Nephron progenitor cell (in vitro differentiated cells): ENCODE measurements around the gene GSTM2.
"Not testable (repeated sequence)": the region's sequence is repeated elsewhere in the genome, so short reads cannot be mapped to it uniquely, and the experiment has no call there.

Experiments
- DNase-seq: peaks from one replicate; pipeline ENCODE4 v3.0.0; 2021
- H3K27ac Mint-ChIP-seq: 2 replicates; pipeline ENCODE4 v1.8.0; 2021; ENCODE audit warnings: mild to moderate bottlenecking, moderate library complexity, mixed read lengths
- H3K27me3 Mint-ChIP-seq: 2 replicates; pipeline ENCODE4 v1.8.0; 2021; ENCODE audit warnings: mild to moderate bottlenecking, low read depth, mixed read lengths; ENCODE audit not compliant: poor library complexity
- H3K36me3 Mint-ChIP-seq: 2 replicates; pipeline ENCODE4 v1.8.0; 2021; ENCODE audit warnings: low read depth, mixed read lengths
- H3K4me1 Mint-ChIP-seq: 2 replicates; pipeline ENCODE4 v1.8.0; 2021; ENCODE audit warnings: mixed read lengths
- H3K4me3 Mint-ChIP-seq: 2 replicates; pipeline ENCODE4 v1.8.0; 2021; ENCODE audit warnings: mild to moderate bottlenecking, moderate library complexity, mixed read lengths
- H3K9me3 Mint-ChIP-seq: 2 replicates; pipeline ENCODE4 v1.8.0; 2021; ENCODE audit warnings: mild to moderate bottlenecking, moderate library complexity, mixed read lengths
- TF ChIP-seq, protein P1 (sequence below): fragments of 200-600 bp; sonication (generic); IDR thresholded peaks from 2 replicates; pipeline ENCODE4 v1.5.0; 2021; ENCODE audit warnings: antibody characterized with exemption

Gene GSTM2

DNA sequence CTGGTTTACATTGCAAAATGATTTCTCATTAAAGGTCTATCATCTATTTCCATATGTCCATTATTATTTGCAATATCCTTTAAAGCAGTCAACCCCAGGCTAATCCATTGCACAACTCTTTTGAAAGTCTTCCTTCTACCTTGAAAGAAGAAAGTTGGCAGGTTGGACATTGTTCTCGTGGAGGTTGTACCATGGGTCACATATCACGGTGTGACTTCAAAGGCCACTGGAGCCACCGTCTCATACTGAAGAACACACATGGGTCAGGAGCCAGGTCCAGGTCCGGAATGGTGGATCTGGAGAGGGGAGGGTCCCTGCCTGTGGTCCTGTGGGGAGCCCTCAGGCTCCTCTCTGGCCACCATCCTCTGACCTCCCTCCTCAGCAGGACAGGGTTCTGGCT lies 18.0 kb downstream of the GSTM2 start:
- not testable (repeated sequence) for H3K9me3 Mint-ChIP-seq, DNase-seq, H3K4me3 Mint-ChIP-seq, H3K4me1 Mint-ChIP-seq, H3K36me3 Mint-ChIP-seq, H3K27me3 Mint-ChIP-seq, H3K27ac Mint-ChIP-seq

DNA sequence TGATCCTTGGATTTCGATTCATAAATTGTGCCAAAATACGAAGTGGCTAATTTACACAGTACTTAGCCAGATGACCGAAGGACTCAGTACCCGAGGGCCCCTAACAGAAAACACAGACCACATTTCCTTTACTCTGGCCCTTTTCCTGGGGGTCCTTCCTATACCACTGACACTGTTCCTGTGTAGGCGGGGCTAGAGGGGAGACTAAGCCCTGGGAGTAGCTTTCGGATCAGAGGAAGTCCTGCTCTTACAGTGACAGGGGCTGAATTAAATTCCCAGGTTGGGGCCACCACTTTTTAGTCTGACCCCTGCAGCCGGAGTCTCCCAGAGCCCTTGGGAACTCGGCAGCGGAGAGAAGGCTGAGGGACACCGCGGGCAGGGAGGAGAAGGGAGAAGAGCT lies 19.3 kb downstream of the GSTM2 start:
- DNase-seq, H3K36me3 Mint-ChIP-seq, H3K9me3 Mint-ChIP-seq, H3K27me3 Mint-ChIP-seq, H3K4me1 Mint-ChIP-seq, H3K27ac Mint-ChIP-seq: not testable (repeated sequence)
- H3K4me3 Mint-ChIP-seq, result peak overlapping the region; percentile 81

DNA sequence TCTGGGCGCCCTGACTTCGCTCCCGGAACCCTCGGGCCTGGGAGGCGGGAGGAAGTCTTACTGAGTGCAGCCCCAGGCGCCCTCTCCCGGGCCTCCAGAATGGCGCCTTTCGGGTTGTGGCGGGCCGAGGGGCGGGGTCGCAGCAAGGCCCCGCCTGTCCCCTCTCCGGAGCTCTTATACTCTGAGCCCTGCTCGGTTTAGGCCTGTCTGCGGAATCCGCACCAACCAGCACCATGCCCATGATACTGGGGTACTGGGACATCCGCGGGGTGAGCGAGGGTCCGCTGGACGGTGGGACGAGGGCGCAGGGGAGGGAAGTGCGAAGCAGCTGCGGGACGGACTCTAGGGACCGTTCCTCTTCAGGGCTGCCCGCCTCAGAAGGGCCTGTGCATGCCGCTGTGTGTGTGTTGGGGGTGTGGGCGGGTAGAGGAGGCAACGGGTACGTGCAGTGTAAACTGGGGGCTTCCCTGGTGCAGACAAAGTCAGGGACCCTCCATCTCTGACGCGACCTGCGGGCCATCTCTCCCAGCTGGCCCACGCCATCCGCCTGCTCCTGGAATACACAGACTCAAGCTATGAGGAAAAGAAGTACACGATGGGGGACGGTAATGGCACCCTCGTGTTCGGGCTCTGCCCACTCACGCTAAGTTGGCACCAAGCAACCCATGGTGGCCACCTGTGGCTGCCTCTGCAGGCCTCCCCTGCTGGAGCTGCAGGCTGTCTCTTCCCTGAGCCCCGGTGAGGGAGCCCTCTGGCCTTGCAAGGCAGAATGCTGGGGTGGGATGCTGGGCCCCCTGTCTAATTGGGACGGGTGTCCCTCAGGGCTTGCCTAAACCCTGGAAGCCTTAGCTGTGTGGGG lies 20.0 kb downstream of the GSTM2 start, which contains the start of gene GSTM1:
Gene GSTM1 (plus strand): TSS at position 177 of the 859 bp plus-strand sequence. CDS start 57 bp downstream, at position 234.
- TF ChIP-seq, protein P1, sequence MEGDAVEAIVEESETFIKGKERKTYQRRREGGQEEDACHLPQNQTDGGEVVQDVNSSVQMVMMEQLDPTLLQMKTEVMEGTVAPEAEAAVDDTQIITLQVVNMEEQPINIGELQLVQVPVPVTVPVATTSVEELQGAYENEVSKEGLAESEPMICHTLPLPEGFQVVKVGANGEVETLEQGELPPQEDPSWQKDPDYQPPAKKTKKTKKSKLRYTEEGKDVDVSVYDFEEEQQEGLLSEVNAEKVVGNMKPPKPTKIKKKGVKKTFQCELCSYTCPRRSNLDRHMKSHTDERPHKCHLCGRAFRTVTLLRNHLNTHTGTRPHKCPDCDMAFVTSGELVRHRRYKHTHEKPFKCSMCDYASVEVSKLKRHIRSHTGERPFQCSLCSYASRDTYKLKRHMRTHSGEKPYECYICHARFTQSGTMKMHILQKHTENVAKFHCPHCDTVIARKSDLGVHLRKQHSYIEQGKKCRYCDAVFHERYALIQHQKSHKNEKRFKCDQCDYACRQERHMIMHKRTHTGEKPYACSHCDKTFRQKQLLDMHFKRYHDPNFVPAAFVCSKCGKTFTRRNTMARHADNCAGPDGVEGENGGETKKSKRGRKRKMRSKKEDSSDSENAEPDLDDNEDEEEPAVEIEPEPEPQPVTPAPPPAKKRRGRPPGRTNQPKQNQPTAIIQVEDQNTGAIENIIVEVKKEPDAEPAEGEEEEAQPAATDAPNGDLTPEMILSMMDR, result no peak
- Mint-ChIP-seq H3K36me3 (peaks cover 10% of the 10 kb centered on the region), H3K4me1 (peaks cover 5% of the 10 kb centered on the region), H3K4me3 (peak within 1 kb of the TSS; percentile 81), H3K27me3 (peaks cover 2% of the 10 kb centered on the region), H3K9me3 (peaks cover 5% of the 10 kb centered on the region), H3K27ac (no peak within 1 kb of the TSS)
- DNase-seq, result peak; percentile 69

DNA sequence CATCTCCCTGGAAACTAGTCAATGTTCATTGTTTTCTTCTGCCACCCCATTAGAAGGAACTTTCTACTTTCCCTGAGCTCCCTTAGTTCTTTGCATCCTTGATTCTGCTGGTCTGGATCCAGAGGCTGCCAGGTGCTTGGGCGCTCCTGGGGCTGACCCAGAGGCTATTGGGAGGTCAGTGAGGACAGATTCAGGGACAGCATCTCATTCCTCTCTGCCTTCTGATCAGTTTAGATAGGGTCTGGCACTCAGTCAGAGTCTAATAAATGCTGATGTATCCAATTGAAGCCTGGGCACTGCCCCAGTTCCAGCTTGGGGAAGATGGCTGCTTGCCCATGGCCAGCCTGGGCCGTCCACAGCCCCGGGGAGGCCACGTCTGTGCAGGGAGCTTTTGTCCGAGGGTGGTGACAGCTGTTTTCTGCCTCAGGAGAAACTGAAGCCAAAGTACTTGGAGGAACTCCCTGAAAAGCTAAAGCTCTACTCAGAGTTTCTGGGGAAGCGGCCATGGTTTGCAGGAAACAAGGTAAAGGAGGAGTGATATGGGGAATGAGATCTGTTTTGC lies 22.1 kb downstream of the GSTM2 start:
- Mint-ChIP-seq H3K4me3 (no peak overlapping the region), H3K9me3 (peaks cover 2% of the 10 kb centered on the region), H3K36me3 (peaks cover 10% of the 10 kb centered on the region), H3K27ac (no peak overlapping the region), H3K4me1 (peaks cover 5% of the 10 kb centered on the region), H3K27me3 (peaks cover 2% of the 10 kb centered on the region)
- TF ChIP-seq, protein P1, result no peak
- DNase-seq, result no peak

DNA sequence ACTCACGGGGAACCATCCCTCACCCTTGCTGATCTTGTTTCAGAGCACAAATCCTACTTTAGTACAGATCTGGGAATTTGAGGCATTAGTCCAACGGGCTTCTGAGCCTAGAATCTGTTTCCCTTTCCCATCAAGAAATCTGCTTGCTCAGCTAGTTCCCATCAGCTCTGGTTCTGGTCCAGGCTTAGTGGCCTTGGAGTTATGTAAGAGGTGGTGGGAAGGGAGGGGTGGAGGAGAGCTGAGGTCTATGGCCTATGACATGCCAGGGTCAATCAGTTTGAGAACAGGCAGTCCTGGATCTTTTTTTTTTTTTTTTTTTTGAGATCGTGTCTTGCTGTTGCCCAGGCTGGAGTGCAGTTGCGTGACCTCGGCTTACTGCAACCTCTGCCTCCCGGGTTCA lies 23.9 kb downstream of the GSTM2 start:
- Mint-ChIP-seq H3K27me3 (peaks cover 2% of the 10 kb centered on the region), H3K9me3 (no peaks in the 10 kb centered on the region), H3K4me3 (no peak overlapping the region), H3K27ac (no peak overlapping the region), H3K4me1 (peaks cover 5% of the 10 kb centered on the region), H3K36me3 (peaks cover 10% of the 10 kb centered on the region)
- TF ChIP-seq, protein P1, result no peak
- no peak for DNase-seq

DNA sequence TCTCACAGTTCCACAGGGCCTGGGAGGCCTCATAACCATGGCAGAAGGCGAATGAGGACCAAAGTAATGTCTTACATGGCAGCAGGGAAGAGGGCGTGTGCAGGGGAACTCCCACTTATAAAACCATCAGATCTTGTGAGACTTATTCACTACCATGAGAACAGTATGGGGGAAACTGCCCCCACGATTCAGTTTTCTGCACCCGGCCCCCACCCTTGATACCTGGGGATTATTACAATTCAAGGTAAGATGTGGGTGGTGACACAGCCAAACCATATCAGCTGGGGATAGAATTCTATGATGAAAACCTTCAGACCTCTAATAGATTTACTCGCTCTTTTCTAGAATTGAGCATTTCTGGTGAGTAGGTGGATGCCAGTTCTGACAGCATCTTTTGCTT lies 26.5 kb downstream of the GSTM2 start:
- not testable (repeated sequence) for H3K27ac Mint-ChIP-seq, DNase-seq, H3K4me1 Mint-ChIP-seq, H3K27me3 Mint-ChIP-seq, H3K9me3 Mint-ChIP-seq, H3K4me3 Mint-ChIP-seq
- H3K36me3 Mint-ChIP-seq, result peaks cover 12% of the 10 kb centered on the region

DNA sequence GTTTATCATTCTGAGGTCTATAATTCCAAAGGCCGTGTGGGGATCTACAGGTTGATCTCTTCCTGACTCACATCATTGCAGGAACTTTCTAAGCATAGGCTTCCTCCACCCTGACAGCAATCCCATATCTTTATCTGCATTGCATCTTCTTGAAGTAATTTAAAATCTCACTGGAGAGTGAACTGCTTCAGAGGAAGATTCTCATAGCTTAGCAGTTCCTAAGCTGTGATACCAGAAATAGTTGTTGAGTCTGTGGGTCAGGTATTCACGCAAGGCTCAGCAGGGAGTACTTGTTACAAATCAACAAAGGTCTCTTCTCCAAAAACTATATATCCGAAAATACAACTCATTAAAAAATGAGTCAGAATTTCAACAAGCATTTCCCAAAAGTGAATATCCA lies 27.3 kb downstream of the GSTM2 start:
- not testable (repeated sequence) for H3K36me3 Mint-ChIP-seq, DNase-seq, H3K27me3 Mint-ChIP-seq, H3K27ac Mint-ChIP-seq, H3K4me3 Mint-ChIP-seq, H3K4me1 Mint-ChIP-seq, H3K9me3 Mint-ChIP-seq

DNA sequence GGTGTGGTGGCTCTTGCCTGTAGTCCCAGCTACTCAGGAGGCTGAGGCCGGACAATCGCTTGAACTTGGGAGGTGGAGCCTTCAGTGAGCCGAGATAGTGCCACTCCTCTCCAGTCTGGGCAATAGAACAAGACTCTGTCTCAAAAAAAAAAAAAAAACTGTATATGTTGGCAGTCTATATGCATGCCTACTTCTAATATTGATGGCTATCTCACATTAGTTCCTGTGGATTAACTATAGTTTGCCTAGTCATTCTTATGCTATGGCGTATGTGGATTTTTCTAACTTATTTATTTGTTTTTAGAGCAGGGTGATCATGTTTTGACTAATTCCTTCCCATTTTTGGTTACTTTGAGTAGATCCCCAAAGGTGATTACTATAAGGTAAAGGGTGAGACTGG lies 29.2 kb downstream of the GSTM2 start:
- TF ChIP-seq, protein P1, result no peak
- Mint-ChIP-seq H3K9me3 (no peaks in the 10 kb centered on the region), H3K27me3 (no peaks in the 10 kb centered on the region), H3K4me1 (no peaks in the 10 kb centered on the region), H3K27ac (no peak overlapping the region), H3K4me3 (no peak overlapping the region), H3K36me3 (peaks cover 3% of the 10 kb centered on the region)
- DNase-seq, result no peak

DNA sequence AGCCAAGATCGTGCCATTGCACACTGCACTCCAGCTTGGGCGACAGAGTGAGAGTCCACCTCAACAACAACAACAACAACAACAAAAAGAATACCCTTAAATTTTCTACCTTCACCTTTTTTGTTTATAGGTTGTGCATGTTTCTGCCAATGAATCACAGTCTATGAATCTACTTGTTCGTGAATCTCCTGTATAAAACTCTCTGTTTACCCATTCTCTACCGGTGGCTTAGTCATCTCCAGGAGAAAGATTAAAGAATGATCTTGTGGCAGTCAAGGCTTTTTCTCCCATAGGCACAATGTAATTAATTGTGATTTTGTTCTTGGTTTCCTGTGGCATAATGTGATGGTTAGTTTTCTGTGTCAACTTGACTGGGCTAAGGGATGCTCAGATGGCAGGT lies 30.0 kb downstream of the GSTM2 start:
- H3K27ac Mint-ChIP-seq, DNase-seq, H3K36me3 Mint-ChIP-seq, H3K27me3 Mint-ChIP-seq, H3K9me3 Mint-ChIP-seq, H3K4me3 Mint-ChIP-seq, H3K4me1 Mint-ChIP-seq: not testable (repeated sequence)

DNA sequence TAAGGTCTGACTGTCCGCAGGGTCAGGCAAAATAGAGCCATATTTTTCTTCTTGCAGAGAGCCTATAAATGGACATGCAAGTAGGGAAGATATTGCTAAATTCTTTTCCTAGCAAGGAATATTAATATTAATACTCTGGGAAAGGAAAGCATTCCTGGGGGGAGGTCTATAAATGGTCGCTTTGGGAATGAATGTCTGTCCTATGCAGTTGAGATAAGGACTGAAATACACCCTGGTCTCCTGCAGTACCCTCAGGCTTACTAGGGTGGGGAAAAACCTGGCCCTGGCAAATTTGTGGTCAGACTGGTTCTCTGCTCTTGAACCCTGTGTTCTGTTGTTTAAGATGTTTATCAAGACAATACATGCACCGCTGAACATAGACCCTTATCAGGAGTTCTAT lies 35.1 kb downstream of the GSTM2 start:
- not testable (repeated sequence) for DNase-seq, H3K27me3 Mint-ChIP-seq, H3K4me3 Mint-ChIP-seq, H3K27ac Mint-ChIP-seq, H3K4me1 Mint-ChIP-seq
- H3K36me3 Mint-ChIP-seq, result peaks cover 19% of the 10 kb centered on the region
- H3K9me3 Mint-ChIP-seq, result peaks cover 32% of the 10 kb centered on the region
